ENCODE measurements around the gene OR52N5. TPM values are rescaled to one million over a fixed set of nuclear protein-coding genes. Genes with fewer than 3 reads are reported as not detected.

OR52N5 gene
- total RNA-seq, 2 experiments from 2014 or later: not detected

DNA sequence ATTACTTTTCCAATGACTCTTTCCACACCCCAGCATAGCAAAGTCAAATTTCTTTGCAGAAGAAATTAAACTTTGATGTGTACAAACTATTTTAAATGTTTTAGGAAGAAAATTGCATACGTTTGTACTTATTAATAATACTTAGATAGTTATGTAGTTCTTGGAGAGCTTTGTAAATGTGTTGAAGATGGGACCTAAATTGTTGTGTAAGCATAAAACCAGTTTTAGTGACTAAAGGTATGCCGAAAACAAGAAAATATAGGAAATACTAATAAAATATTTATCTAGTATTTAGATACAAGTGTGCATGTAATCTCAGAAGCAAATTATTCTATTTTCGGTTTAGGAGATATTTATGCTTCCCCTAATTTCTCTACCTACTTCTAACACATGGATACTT, 33.3 kb downstream of the OR52N5 start:
- Mint-ChIP-seq H3K9me3 (ENCODE audit: low read depth) (no peaks in the 10 kb centered on the region), H3K4me1 (no peaks in the 10 kb centered on the region), H3K27me3 (peaks cover 7% of the 10 kb centered on the region), H3K4me3 (no peak overlapping the region), H3K27ac (no peak overlapping the region), H3K36me3 (no peaks in the 10 kb centered on the region)
- ATAC-seq: no peak
- DNase-seq: no peak
- CTCF ChIA-PET: no interaction called here

DNA sequence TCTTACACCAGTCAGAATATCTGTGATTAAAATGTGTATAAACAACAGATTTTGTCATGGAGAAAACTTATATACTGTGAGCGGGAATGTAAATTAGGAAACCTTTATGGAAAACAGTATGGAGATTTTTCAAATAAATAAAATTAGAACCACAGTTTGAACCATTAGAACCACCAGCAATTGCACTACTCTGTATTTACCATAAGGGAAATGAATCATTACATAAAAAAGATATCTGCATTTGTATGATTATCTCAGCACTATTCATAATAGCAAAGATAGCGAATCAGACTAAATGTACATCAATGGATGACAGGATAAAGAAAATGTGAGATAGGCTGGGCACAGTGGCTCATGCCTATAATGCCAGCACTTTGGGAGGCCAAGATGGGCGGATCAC, 36.5 kb downstream of the OR52N5 start:
- Mint-ChIP-seq H3K4me3 (no peak overlapping the region), H3K27me3 (peaks cover 28% of the 10 kb centered on the region), H3K27ac (no peak overlapping the region), H3K36me3 (no peaks in the 10 kb centered on the region), H3K4me1 (no peaks in the 10 kb centered on the region), H3K9me3 (ENCODE audit: low read depth) (no peaks in the 10 kb centered on the region)
- no peak for ATAC-seq
- CTCF ChIA-PET: no interaction called here
- DNase-seq: no peak

DNA sequence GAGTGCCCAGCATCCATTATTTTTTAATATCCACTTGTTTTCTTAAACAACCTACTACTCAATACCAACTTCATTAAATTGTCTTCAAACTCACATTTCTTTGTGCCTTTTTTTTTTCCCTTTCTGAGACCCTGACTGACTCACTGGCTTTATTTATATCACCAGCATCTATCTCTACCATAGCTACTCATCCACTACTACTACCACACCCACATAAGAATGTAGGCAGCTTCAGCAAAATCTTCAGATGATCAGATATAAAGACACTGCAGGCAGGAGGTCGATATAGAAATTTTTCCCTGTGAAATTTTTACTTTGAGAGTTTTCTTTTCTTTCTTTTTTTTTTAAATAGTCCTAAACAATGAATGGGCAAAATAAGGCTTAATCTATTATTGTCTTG, 44.7 kb downstream of the OR52N5 start:
- peaks cover 14% of the 10 kb centered on the region for H3K27me3 Mint-ChIP-seq
- H3K9me3 Mint-ChIP-seq (ENCODE audit: low read depth): no peaks in the 10 kb centered on the region
- H3K27ac Mint-ChIP-seq: no peak overlapping the region
- no peak for ATAC-seq
- DNase-seq: no peak
- no peak overlapping the region for H3K4me3 Mint-ChIP-seq
- H3K36me3 Mint-ChIP-seq: no peaks in the 10 kb centered on the region
- no peaks in the 10 kb centered on the region for H3K4me1 Mint-ChIP-seq
- CTCF ChIA-PET: no interaction called here

DNA sequence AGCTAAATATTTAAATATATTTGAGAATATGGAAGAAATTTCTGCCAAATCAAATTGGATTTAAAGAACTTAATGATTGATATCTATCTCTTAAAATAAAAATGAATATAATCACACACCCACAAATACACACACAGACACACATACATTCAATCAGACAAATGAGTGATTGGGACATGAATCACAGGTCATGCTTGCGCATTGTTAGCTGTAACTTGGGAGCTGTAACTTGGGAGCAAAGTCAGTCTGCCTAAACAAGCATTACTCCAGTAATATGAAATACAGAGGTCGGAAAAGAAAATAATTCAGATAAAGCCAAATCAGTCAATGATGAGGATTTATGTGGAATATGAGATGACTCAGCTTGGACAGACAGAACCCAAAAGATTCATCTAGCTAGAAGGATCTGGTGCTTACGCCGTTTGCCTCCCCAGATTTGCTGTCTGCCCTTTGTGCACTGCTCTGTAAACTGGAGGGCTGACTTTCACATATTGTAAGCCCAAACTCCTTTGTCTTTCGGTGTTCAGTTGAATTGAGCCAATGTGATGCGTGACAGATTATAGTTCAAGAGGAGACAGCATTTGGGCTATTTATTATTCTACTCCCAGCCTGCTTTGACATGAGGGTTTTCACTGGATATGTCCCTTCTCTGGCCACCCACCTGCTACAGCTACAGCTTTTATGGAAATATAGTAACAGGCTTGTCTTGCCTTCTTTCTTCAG, 45.3 kb downstream of the OR52N5 start:
- Mint-ChIP-seq H3K27me3 (peaks cover 8% of the 10 kb centered on the region), H3K27ac (no peak overlapping the region), H3K36me3 (no peaks in the 10 kb centered on the region), H3K4me1 (no peaks in the 10 kb centered on the region), H3K9me3 (ENCODE audit: low read depth) (no peaks in the 10 kb centered on the region), H3K4me3 (no peak overlapping the region)
- CTCF ChIA-PET: interaction anchor here (1.2 kb wide), 1 partner anchor 23 kb away, joined by 3 read pairs; a partner anchor contains a TSS
- ATAC-seq (no peak), DNase-seq (no peak)

DNA sequence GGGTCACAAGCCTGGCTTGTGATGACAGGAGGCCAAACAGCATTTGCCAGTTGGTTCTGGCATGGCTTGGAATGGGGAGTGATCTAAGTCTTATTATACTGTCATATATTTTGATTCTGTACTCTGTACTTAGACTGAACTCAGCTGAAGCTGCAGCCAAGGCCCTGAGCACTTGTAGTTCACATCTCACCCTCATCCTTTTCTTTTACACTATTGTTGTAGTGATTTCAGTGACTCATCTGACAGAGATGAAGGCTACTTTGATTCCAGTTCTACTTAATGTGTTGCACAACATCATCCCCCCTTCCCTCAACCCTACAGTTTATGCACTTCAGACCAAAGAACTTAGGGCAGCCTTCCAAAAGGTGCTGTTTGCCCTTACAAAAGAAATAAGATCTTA, 46.1 kb downstream of the OR52N5 start:
- ATAC-seq (no peak), DNase-seq (no peak)
- no peaks in the 10 kb centered on the region for H3K4me1 Mint-ChIP-seq
- no peaks in the 10 kb centered on the region for H3K9me3 Mint-ChIP-seq (ENCODE audit: low read depth)
- no peaks in the 10 kb centered on the region for H3K36me3 Mint-ChIP-seq
- CTCF ChIA-PET: interaction anchor here (1.2 kb wide), 1 partner anchor 24 kb away, joined by 3 read pairs; a partner anchor contains a TSS
- H3K4me3 Mint-ChIP-seq: no peak overlapping the region
- no peak overlapping the region for H3K27ac Mint-ChIP-seq
- H3K27me3 Mint-ChIP-seq: peaks cover 3% of the 10 kb centered on the region

DNA sequence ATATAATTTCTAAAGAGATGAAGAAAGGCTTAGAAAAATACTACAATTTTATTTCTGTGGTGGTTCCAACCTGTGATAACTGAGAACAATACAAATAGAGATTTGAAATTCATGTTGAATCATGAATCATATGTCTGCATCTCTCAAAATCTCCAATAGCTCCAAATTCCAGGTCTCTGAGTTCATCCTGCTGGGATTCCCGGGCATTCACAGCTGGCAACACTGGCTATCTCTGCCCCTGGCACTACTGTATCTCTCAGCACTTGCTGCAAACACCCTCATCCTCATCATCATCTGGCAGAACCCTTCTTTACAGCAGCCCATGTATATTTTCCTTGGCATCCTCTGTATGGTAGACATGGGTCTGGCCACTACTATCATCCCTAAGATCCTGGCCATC, 46.8 kb downstream of the OR52N5 start, which contains the start of gene OR56B1:
Gene OR56B1, plus strand, starts transcription at position 53 of the 400 bp plus-strand sequence. Its CDS starts 69 bp downstream, at position 122.
- DNase-seq (no peak), ATAC-seq (no peak)
- CTCF ChIA-PET: interaction anchor here (1.2 to 1.4 kb wide), 2 partner anchors 24 kb away, joined by 3 read pairs; a partner anchor contains a TSS
- Mint-ChIP-seq H3K9me3 (ENCODE audit: low read depth) (no peaks in the 10 kb centered on the region), H3K27ac (no peak within 1 kb of the TSS), H3K36me3 (no peaks in the 10 kb centered on the region), H3K4me3 (no peak within 1 kb of the TSS), H3K4me1 (no peaks in the 10 kb centered on the region), H3K27me3 (no peaks in the 10 kb centered on the region)

DNA sequence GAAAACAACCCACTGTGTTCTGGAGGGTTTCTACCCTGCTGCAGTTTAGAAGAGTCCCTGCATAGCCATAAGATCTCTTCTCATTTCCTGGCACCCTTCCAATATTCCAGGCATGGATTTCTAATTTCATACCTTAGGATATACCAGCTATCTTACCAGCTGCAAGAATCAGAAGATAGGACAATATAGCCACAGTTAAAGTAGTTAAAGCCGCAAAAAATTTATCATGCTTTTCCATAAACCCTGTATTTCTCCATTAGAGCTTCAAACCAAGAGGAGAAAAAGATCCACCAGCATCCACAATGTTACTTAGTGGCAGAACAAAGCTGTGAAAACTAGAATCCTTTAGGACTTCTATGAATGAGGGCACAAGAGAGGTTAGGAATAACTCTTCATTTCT, 55.5 kb downstream of the OR52N5 start:
- ATAC-seq (no peak), DNase-seq (no peak)
- Mint-ChIP-seq H3K36me3 (no peaks in the 10 kb centered on the region), H3K27me3 (no peaks in the 10 kb centered on the region), H3K27ac (no peak overlapping the region), H3K4me1 (no peaks in the 10 kb centered on the region), H3K9me3 (ENCODE audit: low read depth) (no peaks in the 10 kb centered on the region), H3K4me3 (no peak overlapping the region)
- CTCF ChIA-PET: no interaction called here

DNA sequence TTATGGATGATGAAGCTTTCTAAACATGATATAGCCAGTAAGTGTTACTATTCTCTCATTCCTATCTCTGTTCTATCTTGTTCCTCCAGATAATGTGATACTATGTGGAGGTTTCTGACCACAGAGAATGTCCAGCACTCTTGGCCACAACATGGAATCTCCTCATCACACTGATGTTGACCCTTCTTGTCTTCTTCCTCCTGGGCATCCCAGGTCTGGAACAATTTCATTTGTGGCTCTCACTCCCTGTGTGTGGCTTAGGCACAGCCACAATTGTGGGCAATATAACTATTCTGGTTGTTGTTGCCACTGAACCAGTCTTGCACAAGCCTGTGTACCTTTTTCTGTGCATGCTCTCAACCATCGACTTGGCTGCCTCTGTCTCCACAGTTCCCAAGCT, 56.8 kb downstream of the OR52N5 start:
- Mint-ChIP-seq H3K27me3 (peaks cover 3% of the 10 kb centered on the region), H3K27ac (no peak overlapping the region), H3K4me1 (no peaks in the 10 kb centered on the region), H3K9me3 (ENCODE audit: low read depth) (no peaks in the 10 kb centered on the region), H3K36me3 (no peaks in the 10 kb centered on the region), H3K4me3 (no peak overlapping the region)
- CTCF ChIA-PET: interaction anchor here (0.8 kb wide), 1 partner anchor 85 kb away, joined by 3 read pairs; no protein-coding TSS in a partner anchor
- DNase-seq: no peak
- ATAC-seq: no peak

Other genes starting within 250 kb of the OR52N5 start
- gene OR52H1, start 234.8 kb downstream of the OR52N5 start, total RNA-seq: not detected
- not detected for gene OR52B6, start 202.5 kb downstream of the OR52N5 start, total RNA-seq
- 1 to 10 TPM in 1 of 2 experiments, under 1 TPM in 1; 0.37 to 1.5 TPM for gene TRIM6, start 186.7 kb downstream of the OR52N5 start, total RNA-seq
- gene TRIM34, start 158.4 kb downstream of the OR52N5 start, total RNA-seq: 10 to 100 TPM; 13.1 to 16.1 TPM
- gene TRIM5, start 98.3 kb downstream of the OR52N5 start, total RNA-seq: 10 to 100 TPM; 25.0 to 35.4 TPM
- 100 to 1,000 TPM; 139 to 238 TPM for gene TRIM22, start 93.6 kb downstream of the OR52N5 start, total RNA-seq
- under 1 TPM; 0.28 to 0.41 TPM for gene OR56B1, start 46.9 kb downstream of the OR52N5 start, total RNA-seq
- gene OR52N4, start 29.1 kb downstream of the OR52N5 start, total RNA-seq: under 1 TPM; 0.23 to 0.67 TPM
- not detected for gene OR52N1, start 7.9 kb upstream of the OR52N5 start, total RNA-seq
- not detected for gene OR52N2, start 25.6 kb upstream of the OR52N5 start, total RNA-seq
- gene OR52E6, start 58.5 kb upstream of the OR52N5 start, total RNA-seq: not detected
- not detected for gene OR52E8, start 74.3 kb upstream of the OR52N5 start, total RNA-seq
- gene OR52E4, start 97.3 kb upstream of the OR52N5 start, total RNA-seq: not detected
- gene OR52E5, start 109.9 kb upstream of the OR52N5 start, total RNA-seq: not detected
- gene OR56A3, start 158.9 kb upstream of the OR52N5 start, total RNA-seq: not detected
- gene OR56A5, start 185.1 kb upstream of the OR52N5 start, total RNA-seq: not detected
- not detected for gene OR52L1, start 203.6 kb upstream of the OR52N5 start, total RNA-seq
- gene OR56A4, start 223.6 kb upstream of the OR52N5 start, total RNA-seq: not detected
- not detected for gene OR56A1, start 247.4 kb upstream of the OR52N5 start, total RNA-seq